ENCODE data around the gene FXYD7.

DNA sequence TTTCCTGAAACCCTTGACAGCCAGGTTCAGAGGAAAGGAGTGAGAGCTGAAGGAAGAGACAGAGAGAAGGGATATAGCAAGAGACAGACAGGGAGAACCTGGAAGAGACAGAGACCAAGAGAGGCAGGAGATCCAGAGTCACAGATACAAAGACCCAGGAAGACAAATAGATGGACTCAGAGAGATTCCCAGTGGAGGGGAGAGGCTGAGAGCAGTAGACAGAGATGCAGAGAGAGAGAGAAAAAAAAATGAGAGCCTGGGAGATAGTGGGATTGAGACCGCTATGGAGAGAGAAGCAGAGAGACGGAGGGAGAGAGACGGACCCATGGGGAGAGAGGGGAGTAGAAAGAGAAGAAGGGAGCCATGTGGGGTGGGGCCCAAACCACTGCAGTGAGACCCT is 763 bp downstream of the FXYD7 start:
- no peak for TF ChIP-seq EZH2 (IDR thresholded peaks at IDR 0.05; ENCODE audit: borderline replicate concordance)
- TF ChIP-seq, protein P1, sequence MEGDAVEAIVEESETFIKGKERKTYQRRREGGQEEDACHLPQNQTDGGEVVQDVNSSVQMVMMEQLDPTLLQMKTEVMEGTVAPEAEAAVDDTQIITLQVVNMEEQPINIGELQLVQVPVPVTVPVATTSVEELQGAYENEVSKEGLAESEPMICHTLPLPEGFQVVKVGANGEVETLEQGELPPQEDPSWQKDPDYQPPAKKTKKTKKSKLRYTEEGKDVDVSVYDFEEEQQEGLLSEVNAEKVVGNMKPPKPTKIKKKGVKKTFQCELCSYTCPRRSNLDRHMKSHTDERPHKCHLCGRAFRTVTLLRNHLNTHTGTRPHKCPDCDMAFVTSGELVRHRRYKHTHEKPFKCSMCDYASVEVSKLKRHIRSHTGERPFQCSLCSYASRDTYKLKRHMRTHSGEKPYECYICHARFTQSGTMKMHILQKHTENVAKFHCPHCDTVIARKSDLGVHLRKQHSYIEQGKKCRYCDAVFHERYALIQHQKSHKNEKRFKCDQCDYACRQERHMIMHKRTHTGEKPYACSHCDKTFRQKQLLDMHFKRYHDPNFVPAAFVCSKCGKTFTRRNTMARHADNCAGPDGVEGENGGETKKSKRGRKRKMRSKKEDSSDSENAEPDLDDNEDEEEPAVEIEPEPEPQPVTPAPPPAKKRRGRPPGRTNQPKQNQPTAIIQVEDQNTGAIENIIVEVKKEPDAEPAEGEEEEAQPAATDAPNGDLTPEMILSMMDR (IDR thresholded peaks at IDR 0.05; ENCODE audit: poor library complexity), result no peak
- TF ChIP-seq EZH2phosphoT487 (IDR thresholded peaks at IDR 0.05; ENCODE audit: low read depth, severe bottlenecking, unreplicated experiment), result no peak
